NCI-H2196 (cell line): ENCODE data around the gene AP1B1.

Experiments
- DNase-seq: peaks from one replicate; lab custom pipeline; 2025; ENCODE audit not compliant: unreplicated experiment; lab: John Stamatoyannopoulos, UW

Gene AP1B1

DNA sequence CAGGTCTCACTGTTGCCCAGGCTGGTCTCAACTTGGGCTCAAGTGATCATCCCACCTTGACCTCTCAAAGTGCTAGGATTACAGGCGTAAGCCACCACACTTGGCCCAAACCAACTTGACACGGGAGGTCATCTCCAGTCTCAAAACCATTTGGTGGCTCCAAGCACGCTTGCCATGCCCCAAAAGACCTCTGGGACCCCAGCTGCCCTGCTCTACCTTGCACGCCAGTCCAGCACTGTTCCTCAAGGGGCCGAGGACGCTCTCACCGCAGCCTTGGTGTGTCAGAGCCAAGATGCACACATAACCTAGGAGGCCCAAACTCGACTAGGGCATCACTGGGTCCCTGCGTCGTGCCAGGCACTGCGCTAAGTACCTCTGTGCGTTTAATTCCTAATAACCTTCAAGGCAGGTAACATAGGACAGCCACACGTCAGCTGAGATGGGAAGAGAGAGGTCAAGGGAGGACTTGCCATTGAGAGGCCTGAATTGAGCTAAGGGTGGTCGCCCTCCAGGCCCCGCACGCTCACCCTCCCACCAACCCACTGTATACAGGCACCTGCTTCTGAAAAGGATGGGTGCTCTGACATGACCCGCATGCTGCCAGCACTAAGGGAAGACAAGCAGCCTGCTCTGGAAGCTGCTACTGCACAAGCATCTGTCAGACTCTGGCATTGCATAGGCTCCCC lies 86.5 kb downstream of the AP1B1 start:
- no peak for DNase-seq

DNA sequence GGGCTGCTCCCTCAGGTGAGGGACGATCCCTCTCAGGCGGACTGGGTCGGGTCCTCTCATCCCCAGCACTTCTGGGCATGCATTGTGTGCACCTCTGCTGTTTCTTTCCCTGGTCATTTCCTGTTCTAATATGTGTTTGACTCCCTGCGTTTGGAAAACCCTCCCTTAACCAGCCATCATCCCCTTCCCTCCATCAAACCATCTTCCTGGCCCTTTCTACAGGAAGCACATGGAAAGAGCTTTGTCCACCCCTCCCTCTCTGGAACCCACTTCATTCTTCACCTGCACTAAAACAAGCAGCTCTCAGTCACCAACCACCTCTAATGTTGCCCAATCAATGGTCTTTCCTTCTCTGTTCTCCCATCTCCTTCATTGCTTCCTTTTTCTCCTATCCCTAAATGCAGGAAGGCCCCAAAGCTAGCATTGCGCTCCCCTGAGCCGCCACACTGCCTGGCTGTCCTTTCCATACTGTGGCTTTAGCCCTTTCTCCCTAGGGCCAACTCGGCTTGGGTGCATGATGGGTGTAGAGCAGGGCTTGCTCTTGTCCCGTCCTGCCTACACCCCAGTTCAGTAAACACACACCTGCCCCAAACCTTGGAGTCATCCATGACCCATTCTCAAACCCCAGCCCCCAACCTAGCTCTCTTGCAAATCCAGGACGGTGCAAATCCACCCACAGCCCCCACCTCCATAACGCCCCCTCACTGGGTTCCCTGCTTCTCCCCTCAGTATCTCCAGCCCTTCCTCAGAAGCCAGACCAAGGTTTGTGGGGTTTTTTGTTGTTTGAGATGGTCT lies 87.4 kb downstream of the AP1B1 start:
- DNase-seq = no peak

DNA sequence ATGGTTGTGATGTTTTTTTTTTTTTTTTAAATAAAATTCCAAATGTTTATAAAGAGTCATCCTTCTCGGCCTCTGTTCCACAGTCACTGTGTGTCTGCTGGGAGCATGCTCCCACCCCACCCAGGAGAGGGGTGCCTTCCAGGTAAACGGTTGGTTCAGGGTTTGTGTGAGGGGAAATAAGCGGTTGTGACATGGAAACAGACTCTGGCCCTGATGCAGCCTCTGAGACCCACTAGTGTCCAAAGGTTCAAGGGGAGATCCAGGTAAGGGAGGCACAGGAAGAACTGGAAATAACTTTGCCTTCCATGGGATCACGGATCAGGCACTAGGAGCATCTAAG lies 87.9 kb downstream of the AP1B1 start:
- no peak for DNase-seq

DNA sequence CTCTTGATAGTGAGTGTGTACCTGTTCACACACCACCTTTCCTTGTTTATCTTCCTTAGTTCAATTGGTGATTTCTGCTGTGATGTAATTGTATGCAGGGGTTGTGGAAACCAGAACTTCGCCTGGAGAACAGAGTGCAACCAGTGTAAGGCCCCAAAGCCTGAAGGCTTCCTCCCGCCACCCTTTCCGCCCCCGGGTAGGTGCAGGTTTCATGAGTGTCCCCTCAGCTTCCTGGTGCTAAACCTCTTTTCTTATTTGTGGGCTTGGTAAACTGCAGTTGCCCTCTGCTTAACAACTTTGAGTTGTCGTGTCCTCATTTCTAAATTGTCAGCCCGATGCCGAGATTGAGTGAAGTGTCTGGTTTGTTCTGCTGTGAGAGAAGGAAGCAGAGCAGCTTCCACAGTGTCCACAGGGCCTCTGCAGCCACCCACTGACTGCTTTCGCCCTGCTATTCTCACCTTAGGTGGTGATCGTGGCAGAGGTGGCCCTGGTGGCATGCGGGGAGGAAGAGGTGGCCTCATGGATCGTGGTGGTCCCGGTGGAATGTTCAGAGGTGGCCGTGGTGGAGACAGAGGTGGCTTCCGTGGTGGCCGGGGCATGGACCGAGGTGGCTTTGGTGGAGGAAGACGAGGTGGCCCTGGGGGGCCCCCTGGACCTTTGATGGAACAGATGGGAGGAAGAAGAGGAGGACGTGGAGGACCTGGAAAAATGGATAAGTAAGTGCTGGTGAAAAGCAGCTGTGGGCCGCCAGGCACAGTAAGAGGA lies 89.1 kb downstream of the AP1B1 start:
- DNase-seq = no peak

DNA sequence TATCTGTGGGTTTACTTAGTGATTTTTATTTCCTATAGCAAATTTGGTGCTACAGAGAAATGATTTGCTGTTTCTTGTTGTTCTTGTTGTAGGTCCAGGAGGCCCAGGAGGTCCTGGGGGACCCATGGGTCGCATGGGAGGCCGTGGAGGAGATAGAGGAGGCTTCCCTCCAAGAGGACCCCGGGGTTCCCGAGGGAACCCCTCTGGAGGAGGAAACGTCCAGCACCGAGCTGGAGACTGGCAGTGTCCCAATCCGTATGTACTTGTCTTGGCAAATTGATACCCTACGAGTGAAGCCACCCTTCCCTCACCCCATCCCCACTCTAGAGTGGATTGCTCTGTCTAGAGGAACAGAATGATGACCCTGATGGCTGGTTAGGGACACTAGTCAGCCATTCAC lies 89.7 kb downstream of the AP1B1 start:
- DNase-seq = no peak

DNA sequence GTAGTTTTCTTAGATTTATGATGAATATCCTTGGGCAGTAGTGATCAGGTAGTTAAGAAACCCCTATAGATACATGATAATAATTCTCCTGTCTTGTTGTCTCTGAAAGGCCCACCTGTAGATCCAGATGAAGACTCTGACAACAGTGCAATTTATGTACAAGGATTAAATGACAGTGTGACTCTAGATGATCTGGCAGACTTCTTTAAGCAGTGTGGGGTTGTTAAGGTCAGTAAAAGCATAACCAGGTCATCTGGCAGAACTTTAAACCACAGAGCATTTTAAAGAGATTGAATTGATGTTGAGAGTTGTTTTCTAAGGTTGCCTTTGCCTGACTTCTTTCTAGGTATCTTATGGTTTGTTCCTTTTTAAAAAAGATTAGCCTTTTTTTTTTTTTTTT lies 96.0 kb downstream of the AP1B1 start:
- no peak for DNase-seq

DNA sequence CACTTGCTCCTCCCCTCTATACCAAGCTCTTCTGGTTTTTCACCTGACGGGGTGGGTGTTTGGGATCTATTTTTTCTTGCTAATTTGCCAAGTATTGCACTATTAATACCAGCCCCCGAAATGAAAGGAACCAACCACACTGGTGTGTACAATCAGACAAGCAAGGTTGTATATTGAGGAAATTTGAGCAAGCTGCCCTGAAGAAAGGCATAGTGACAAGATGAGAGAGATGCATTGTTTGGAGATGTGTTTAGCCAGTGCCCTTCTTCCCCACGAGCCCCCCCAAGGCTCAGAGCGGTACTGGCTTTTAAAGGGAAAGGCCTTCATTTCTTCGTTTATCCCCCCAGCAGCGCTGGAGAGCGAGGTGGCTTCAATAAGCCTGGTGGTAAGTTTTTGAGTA lies 97.2 kb downstream of the AP1B1 start:
- no peak for DNase-seq

DNA sequence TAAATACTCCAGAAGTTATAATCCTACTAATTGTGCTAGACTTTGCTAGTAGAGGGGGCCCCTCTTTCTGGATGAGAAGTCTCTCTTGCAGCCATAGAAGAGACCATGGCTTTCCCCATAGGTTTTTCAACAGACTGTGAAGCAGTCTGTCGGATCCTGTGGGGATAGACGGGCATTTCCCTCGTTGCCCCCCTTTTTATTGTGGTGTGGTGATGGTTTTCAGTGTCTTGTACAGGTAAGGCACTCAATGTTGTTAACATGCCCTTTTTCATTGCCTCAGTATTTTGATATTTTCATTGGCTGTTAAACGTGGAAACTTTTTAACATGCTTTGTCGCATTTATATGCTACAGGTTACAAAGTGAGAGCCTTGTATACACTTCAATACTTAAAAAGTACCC lies 98.3 kb downstream of the AP1B1 start:
- no peak for DNase-seq

DNA sequence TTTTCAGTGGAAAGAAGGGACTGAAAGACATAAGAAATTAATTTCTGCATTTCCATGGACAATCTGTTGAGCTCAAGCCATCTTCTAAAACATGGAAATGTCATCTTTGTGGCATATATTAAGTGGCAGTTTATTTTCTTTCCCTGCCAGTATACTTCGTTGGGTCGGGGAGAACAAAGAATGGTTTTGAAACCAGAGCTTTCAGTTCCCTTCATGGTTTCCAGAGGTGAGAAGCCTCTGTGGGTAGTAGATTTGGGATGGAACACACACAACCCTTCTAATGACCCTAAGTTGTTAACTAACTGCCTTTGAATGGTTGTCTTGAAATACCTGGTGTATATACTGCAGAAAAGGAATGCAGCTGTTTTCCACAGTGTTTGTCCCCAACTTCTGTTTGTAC lies 99.5 kb downstream of the AP1B1 start:
- no peak for DNase-seq

DNA sequence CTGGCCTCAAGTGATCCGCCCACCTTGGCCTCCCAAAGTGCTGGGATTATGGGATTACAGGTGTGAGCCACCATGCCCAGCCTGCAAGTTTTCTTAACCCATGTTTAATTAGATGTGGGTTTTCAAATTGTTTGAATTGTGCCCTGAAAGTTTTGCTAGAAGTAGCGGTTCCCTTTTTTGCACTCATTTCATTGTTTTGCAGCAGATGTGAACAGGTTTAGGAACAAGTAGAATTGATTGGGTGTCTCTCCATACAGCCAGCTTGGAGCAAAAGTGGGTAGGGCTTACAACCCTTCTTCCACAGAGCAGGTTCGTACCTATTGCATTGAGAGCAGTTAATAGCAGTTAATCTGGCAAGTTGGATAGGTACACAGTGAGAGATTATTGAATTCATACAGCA lies 104.2 kb downstream of the AP1B1 start:
- DNase-seq = no peak

DNA sequence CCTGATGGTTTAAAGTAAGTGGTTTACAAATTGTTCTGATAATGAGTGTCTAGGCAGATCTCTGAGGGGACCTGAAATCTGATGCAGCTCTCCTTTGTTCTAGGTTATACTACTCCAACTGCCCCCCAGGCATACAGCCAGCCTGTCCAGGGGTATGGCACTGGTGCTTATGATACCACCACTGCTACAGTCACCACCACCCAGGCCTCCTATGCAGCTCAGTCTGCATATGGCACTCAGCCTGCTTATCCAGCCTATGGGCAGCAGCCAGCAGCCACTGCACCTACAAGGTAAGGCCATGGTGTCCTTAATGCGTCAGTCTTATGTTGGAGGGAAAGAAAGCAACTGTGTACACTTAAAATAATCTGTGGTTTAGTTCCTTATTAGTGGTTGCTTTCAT lies 110.4 kb downstream of the AP1B1 start:
- no peak for DNase-seq
